Measurements from ENCODE around the gene VEGFC. TPM values are rescaled to one million over a fixed set of nuclear protein-coding genes. Genes with fewer than 3 reads are reported as not detected.

The VEGFC gene
- total and polyA plus RNA-seq, 12 donors = 5.4 to 14.4 (median 8.7) TPM

- H3K27ac ChIP-seq = no peak overlapping the region
- H3K4me3 ChIP-seq = no peak overlapping the region
- no peak for TF ChIP-seq CTCF (IDR thresholded peaks at IDR 0.05)
Observed at GRCh38 chr4:176830971-176831370, 38.2 kb upstream of the VEGFC start.

GRCh38 chr4:176825586-176825985, 32.9 kb upstream of the VEGFC start:
- intact Hi-C loops (cut with DNase I) = no loop called here
- no peaks in the 10 kb centered on the region for H3K27me3 ChIP-seq
- TF ChIP-seq CTCF (IDR thresholded peaks at IDR 0.05) = no peak
- no peak overlapping the region for H3K4me3 ChIP-seq
- no peak overlapping the region for H3K27ac ChIP-seq
- ATAC-seq (no peak), DNase-seq (no peak)
- no peaks in the 10 kb centered on the region for H3K36me3 ChIP-seq
- H3K4me1 ChIP-seq = no peaks in the 10 kb centered on the region
- no peaks in the 10 kb centered on the region for H3K9me3 ChIP-seq

More at GRCh38 chr4:176830971-176831370, 38.2 kb upstream of the VEGFC start:
- intact Hi-C loops (cut with DNase I) = no loop called here
- no peaks in the 10 kb centered on the region for H3K27me3 ChIP-seq
- no peaks in the 10 kb centered on the region for H3K36me3 ChIP-seq
- no peaks in the 10 kb centered on the region for H3K4me1 ChIP-seq
- ATAC-seq (no peak), DNase-seq (no peak)
- WGBS, 2 donors = 39 to 45% methylated on average over 6 of the region's 6 CpGs
- H3K9me3 ChIP-seq = no peaks in the 10 kb centered on the region

GRCh38 chr4:176824645-176825366, 32.1 kb upstream of the VEGFC start:
- Histone ChIP-seq H3K27ac (no peak overlapping the region), H3K36me3 (no peaks in the 10 kb centered on the region), H3K4me3 (no peak overlapping the region), H3K27me3 (no peaks in the 10 kb centered on the region), H3K4me1 (no peaks in the 10 kb centered on the region), H3K9me3 (no peaks in the 10 kb centered on the region)
- intact Hi-C loops (cut with DNase I) = no loop called here
- 66 to 77% methylated on average over 2 of the region's 2 CpGs for WGBS, 2 donors
- ATAC-seq (no peak), DNase-seq (no peak)
- no peak for TF ChIP-seq CTCF (IDR thresholded peaks at IDR 0.05)

- 27 to 32% methylated on average over 1 of the region's 1 CpG for WGBS, 2 donors
- no peak for DNase-seq
Observed at GRCh38 chr4:176818531-176818930, 25.8 kb upstream of the VEGFC start.

More at GRCh38 chr4:176818531-176818930, 25.8 kb upstream of the VEGFC start:
- Histone ChIP-seq H3K36me3 (no peaks in the 10 kb centered on the region), H3K4me3 (no peak overlapping the region), H3K27ac (no peak overlapping the region), H3K27me3 (no peaks in the 10 kb centered on the region), H3K9me3 (no peaks in the 10 kb centered on the region), H3K4me1 (no peaks in the 10 kb centered on the region)
- TF ChIP-seq CTCF (IDR thresholded peaks at IDR 0.05) = no peak
- intact Hi-C loops (cut with DNase I) = no loop called here
- ATAC-seq = no peak
